ENCODE results near the gene EGFL7. TPM values are rescaled to one million over a fixed set of nuclear protein-coding genes. Genes with fewer than 3 reads are reported as not detected.

Gene EGFL7
- total RNA-seq, 1 experiment from 2014 or later, result 38.0 TPM

DNA sequence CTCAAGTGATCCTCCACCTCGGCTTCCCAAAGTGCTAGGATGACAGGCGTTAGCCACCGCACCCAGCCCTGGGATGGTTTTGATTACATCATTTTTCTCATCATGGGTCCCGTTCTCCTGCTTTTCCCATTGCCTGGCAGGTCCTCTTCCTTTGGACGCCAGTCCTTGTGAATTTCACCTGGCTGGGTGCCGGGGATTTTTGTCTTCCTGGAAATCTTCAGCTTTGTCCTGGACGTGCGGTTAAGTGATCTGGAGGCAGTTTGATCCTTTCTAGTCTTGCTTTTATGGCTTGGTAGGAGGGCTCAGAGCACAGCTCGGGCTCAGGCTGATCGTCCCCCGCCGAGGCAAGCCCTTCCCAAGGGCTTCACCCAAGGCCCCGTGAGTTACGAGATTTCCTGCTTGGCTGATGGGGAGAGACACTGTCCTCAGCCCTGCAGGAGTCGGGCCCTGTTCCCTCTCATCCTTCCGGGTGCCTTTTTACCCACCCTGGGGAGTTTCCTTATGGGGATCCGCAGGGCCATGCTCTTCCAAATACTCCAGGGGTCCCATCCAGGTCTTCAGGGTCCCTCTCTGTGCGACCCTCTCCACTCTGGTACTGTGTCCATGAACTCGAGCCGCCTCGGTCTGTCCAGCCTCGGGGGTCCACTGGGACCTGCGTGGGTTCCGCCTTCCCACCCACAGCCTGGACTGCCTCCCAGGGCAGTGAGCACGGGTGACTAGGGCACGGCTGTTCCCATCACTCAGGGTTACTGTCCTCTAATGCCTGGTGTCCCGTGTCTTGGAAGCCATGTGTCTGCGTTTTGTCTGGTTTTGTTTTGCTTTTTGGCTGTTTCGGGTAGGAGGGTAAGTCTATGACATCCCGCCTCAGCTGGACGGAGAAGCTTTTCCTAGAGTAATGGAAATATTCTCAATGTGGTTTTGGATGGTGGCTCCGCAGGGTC lies 22.3 kb upstream of the EGFL7 start:
- no peak overlapping the region for H3K56ac ChIP-seq (ENCODE audit: insufficient read length, low read depth, low read length)
- no peaks in the 10 kb centered on the region for H4K20me1 ChIP-seq (ENCODE audit: control insufficient read depth, insufficient read depth, insufficient read length)
- Mint-ChIP-seq H3K9me3 (no peaks in the 10 kb centered on the region), H3K36me3 (ENCODE audit: insufficient read depth in 1 of 3, low read depth in 3 of 3) (no peaks in the 10 kb centered on the region; a peak in 1 of 7 replicates), H3K27me3 (ENCODE audit: low read depth) (peaks cover 21% of the 10 kb centered on the region), H3K4me1 (peaks cover 3 to 4% of the 10 kb centered on the region in 2 experiments; a peak in 2 of 4 replicates), H3K4me3 (no peak overlapping the region), H3K27ac (no peak overlapping the region)
- no peak overlapping the region for H3K9ac ChIP-seq (ENCODE audit: extremely low read depth, insufficient read length, low read length)
- H3K23me2 ChIP-seq (ENCODE audit: insufficient read length, low read depth, low read length, poor library complexity, severe bottlenecking), result no peaks in the 10 kb centered on the region
- no peak overlapping the region for H2AFZ ChIP-seq (ENCODE audit: low read length)
- H2BK120ac ChIP-seq (ENCODE audit: low read depth, low read length, poor library complexity, severe bottlenecking), result no peak overlapping the region
- no peak overlapping the region for H2BK5ac ChIP-seq (ENCODE audit: insufficient read length, low read length)
- H2BK12ac ChIP-seq (ENCODE audit: insufficient read length, low read depth, low read length), result no peak overlapping the region
- H4K91ac ChIP-seq (ENCODE audit: insufficient read length, low read depth, low read length), result no peak overlapping the region
- no peak overlapping the region for H3K23ac ChIP-seq (ENCODE audit: insufficient read length, low read depth, low read length)
- H3K79me1 ChIP-seq (ENCODE audit: insufficient read depth, low read depth, low read length, poor library complexity, severe bottlenecking), result no peaks in the 10 kb centered on the region
- no peaks in the 10 kb centered on the region for H3K9me3 ChIP-seq (ENCODE audit: control insufficient read depth, low read depth, low read length)
- no peaks in the 10 kb centered on the region for H3K79me2 ChIP-seq (ENCODE audit: insufficient read depth, low read length)
- H4K5ac ChIP-seq (ENCODE audit: insufficient read length, low read depth, low read length), result no peak overlapping the region
- no peak overlapping the region for H3K27ac ChIP-seq (ENCODE audit: insufficient read length, low read depth, low read length)
- TF ChIP-seq, protein P1, sequence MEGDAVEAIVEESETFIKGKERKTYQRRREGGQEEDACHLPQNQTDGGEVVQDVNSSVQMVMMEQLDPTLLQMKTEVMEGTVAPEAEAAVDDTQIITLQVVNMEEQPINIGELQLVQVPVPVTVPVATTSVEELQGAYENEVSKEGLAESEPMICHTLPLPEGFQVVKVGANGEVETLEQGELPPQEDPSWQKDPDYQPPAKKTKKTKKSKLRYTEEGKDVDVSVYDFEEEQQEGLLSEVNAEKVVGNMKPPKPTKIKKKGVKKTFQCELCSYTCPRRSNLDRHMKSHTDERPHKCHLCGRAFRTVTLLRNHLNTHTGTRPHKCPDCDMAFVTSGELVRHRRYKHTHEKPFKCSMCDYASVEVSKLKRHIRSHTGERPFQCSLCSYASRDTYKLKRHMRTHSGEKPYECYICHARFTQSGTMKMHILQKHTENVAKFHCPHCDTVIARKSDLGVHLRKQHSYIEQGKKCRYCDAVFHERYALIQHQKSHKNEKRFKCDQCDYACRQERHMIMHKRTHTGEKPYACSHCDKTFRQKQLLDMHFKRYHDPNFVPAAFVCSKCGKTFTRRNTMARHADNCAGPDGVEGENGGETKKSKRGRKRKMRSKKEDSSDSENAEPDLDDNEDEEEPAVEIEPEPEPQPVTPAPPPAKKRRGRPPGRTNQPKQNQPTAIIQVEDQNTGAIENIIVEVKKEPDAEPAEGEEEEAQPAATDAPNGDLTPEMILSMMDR (conservative IDR thresholded peaks at IDR 0.05), result no peak
- no CpG with 5 or more reads among the region's 32 CpGs for WGBS (ENCODE audit: extremely low coverage, insufficient read length, low lambda C conversion rate)
- no peak for DNase-seq
- no peaks in the 10 kb centered on the region for H3K4me1 ChIP-seq (ENCODE audit: insufficient read depth, low read length)
- no peak overlapping the region for H2AK5ac ChIP-seq (ENCODE audit: insufficient read length, low read length)
- no peak overlapping the region for H3T11ph ChIP-seq (ENCODE audit: low read length)
- no peak overlapping the region for H4K8ac ChIP-seq (replicated peaks; ENCODE audit: insufficient read length, low read depth, low read length)
- H3K4me2 ChIP-seq (ENCODE audit: insufficient read depth, insufficient read length, low read length), result no peak overlapping the region
- H3K14ac ChIP-seq (ENCODE audit: insufficient read depth, low read length), result no peak overlapping the region; the same call in 1 of the 2 replicates
- H2BK20ac ChIP-seq (ENCODE audit: low read depth, low read length, poor library complexity, severe bottlenecking), result no peak overlapping the region
- H3K27me3 ChIP-seq (ENCODE audit: insufficient read depth, low read length), result no peaks in the 10 kb centered on the region
- H3K18ac ChIP-seq (ENCODE audit: insufficient read length, low read depth, low read length), result no peak overlapping the region
- no peak overlapping the region for H2BK15ac ChIP-seq (ENCODE audit: low read depth, low read length)
- H3K4ac ChIP-seq (ENCODE audit: low read depth, low read length), result no peak overlapping the region

Data from H9 (cell line).